HG03439 (cell line): ENCODE measurements around the gene MYOM3.

Source experiments
- ATAC-seq: cut with Tn5 transposase; IDR thresholded peaks from one replicate; pipeline ENCODE4 v1.9.1; 2021; ENCODE audit warnings: mild to moderate bottlenecking, moderate library complexity; ENCODE audit not compliant: unreplicated experiment

The MYOM3 gene

GRCh38 chr1:24139222-24139489 lies 27.2 kb upstream of the MYOM3 start:
- no peak for ATAC-seq

GRCh38 chr1:24138476-24139221 lies 26.7 kb upstream of the MYOM3 start:
- ATAC-seq: no peak

- ATAC-seq: no peak
Measured at GRCh38 chr1:24136956-24137539, 25.1 kb upstream of the MYOM3 start.

GRCh38 chr1:24134376-24134775 lies 22.4 kb upstream of the MYOM3 start:
- ATAC-seq: no peak

- ATAC-seq: no peak
Measured at GRCh38 chr1:24133819-24134218, 21.9 kb upstream of the MYOM3 start.

- no peak for ATAC-seq
Measured at GRCh38 chr1:24130385-24130784, 18.4 kb upstream of the MYOM3 start.

- no peak for ATAC-seq
Measured at GRCh38 chr1:24127801-24128363, 15.9 kb upstream of the MYOM3 start.

GRCh38 chr1:24127134-24127800 lies 15.3 kb upstream of the MYOM3 start:
- ATAC-seq: no peak

- no peak for ATAC-seq
Measured at GRCh38 chr1:24126672-24127023, 14.7 kb upstream of the MYOM3 start.

GRCh38 chr1:24126018-24126671 lies 14.2 kb upstream of the MYOM3 start:
- no peak for ATAC-seq

- no peak for ATAC-seq
Measured at GRCh38 chr1:24125456-24125855, 13.5 kb upstream of the MYOM3 start.

- no peak for ATAC-seq
Measured at GRCh38 chr1:24124980-24125379, 13.0 kb upstream of the MYOM3 start.

GRCh38 chr1:24123611-24124010 lies 11.7 kb upstream of the MYOM3 start:
- no peak for ATAC-seq

- no peak for ATAC-seq
Measured at GRCh38 chr1:24122776-24123175, 10.8 kb upstream of the MYOM3 start.

GRCh38 chr1:24121406-24121805 lies 9.5 kb upstream of the MYOM3 start:
- no peak for ATAC-seq

GRCh38 chr1:24120965-24121364 lies 9.0 kb upstream of the MYOM3 start:
- ATAC-seq: no peak

GRCh38 chr1:24119859-24120756 lies 8.2 kb upstream of the MYOM3 start:
- no peak for ATAC-seq

- ATAC-seq: no peak
Measured at GRCh38 chr1:24119489-24119858, 7.5 kb upstream of the MYOM3 start.

- no peak for ATAC-seq
Measured at GRCh38 chr1:24118410-24119242, 6.7 kb upstream of the MYOM3 start.
